Kidney (tissue), 14 donors: ENCODE results near the gene GNG11. TPM values are rescaled to one million over a fixed set of nuclear protein-coding genes. Genes with fewer than 3 reads are reported as not detected.

Source experiments
- DNase-seq, 5 donors: peaks; one replicate each; pipeline ENCODE4 v3.0.0-alpha.2; 2013 to 2020
- FAIRE-seq: peaks from 2 replicates; lab custom pipeline; 2012; peaks lifted over from hg19 to GRCh38; lab: Jason Lieb, UNC
- H3K27ac ChIP-seq, 2 donors: one replicate each; pipeline ENCODE4 v1.7.0; 2013; ENCODE audit warnings: low read depth in 2 of 2, low read length in 2 of 2, inconsistent platforms in 1 of 2
- H3K27me3 ChIP-seq: one replicate; pipeline ENCODE4 v1.7.1; 2013; ENCODE audit warnings: low read length, inconsistent platforms; ENCODE audit not compliant: control insufficient read depth, insufficient read depth
- H3K36me3 ChIP-seq, 3 donors: one replicate each; pipeline versions ENCODE4 v1.7.0 to v1.7.1; 2013; ENCODE audit warnings: low read length in 3 of 3, control low read depth in 1 of 3, inconsistent platforms in 1 of 3; ENCODE audit not compliant: insufficient read depth in 3 of 3, control insufficient read depth in 2 of 3
- H3K4me1 ChIP-seq, 3 donors: one replicate each; pipeline versions ENCODE4 v1.7.0 to v1.7.1; 2013; ENCODE audit warnings: low read length in 3 of 3, inconsistent platforms in 1 of 3, low read depth in 1 of 3; ENCODE audit not compliant: control insufficient read depth in 2 of 3, insufficient read depth in 2 of 3
- H3K4me3 ChIP-seq, 3 donors: one replicate each; pipeline versions ENCODE4 v1.7.0 to v1.8.1; 2013; ENCODE audit warnings: low read length in 3 of 3, control low read depth in 1 of 3, inconsistent platforms in 1 of 3
- H3K9ac ChIP-seq, 3 donors: one replicate each; pipeline versions ENCODE4 v1.7.0 to v1.7.1; 2013; ENCODE audit warnings: low read length in 3 of 3, control low read depth in 1 of 3, inconsistent platforms in 1 of 3
- H3K9me3 ChIP-seq, 3 donors: one replicate each; pipeline versions ENCODE4 v1.7.0 to v1.7.1; 2013; ENCODE audit warnings: low read length in 3 of 3, control low read depth in 1 of 3, inconsistent platforms in 1 of 3; ENCODE audit not compliant: control insufficient read depth in 2 of 3, insufficient read depth in 1 of 3
- intact Hi-C: fragments of 100-400 bp; cut with DNase I; formaldehyde crosslinking; loops from one replicate; pipeline ENCODE4 v1.11.1; 2022
- polyA plus RNA-seq: library from polyadenylated mRNA; stranded (reverse); fragments of 350-450 nt; fragmentation: Illumina TruSeq; extraction: RNeasy Lipid Tissue Mini Kit (QIAGEN cat#74804); gene quantifications from one replicate; pipeline ENCODE4 v1.2.3, GENCODE V29; 2014; ENCODE audit warnings: low read depth, low replicate concordance; ENCODE audit not compliant: insufficient read depth
- total RNA-seq: library from RNA; stranded (reverse); fragmentation: NEBNext Ultra II Directional; extraction: Animal tissue kit (Norgen Biotek cat#: 25700); gene quantifications from one replicate; pipeline ENCODE4 v1.2.1, GENCODE V29; 2021
- TF ChIP-seq, protein P1 (sequence below): IDR thresholded peaks from 3 replicates; pipeline ENCODE4 v1.5.1; 2012; ENCODE audit warnings: mild to moderate bottlenecking, moderate library complexity, borderline replicate concordance; ENCODE audit not compliant: insufficient read depth; ENCODE audit errors: extremely low read depth
- donor health status: control.
- donor health status: control.
- donor health status: control.
- donor health status: control.
- donor health status: control.
- donor health status: DM: yes; HTN: yes; CAD: no.
- donor health status: Normal renal cell carcinoma (clear cell type).

The GNG11 gene
- total and polyA plus RNA-seq, 2 donors from 2014 or later = 23.1 to 45.0 TPM

DNA sequence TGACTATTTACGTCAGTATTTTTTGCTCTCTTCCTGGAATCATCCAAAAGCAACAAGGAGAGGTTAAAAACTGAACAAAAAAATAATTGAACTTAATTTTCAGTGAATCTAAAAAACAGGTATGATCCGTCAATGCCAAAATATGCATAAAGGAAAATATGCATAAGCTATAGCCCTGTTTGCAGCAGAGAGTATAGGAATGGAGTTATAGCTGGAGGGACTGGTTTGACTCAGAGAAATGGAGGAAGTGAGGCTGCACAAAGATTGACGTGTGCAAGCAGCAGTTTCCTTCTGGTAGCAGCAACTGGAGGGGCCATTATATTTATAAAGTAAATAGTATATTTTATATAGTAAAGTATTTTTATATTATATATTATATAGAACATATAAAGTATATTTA lies 37.1 kb downstream of the GNG11 start:
- intact Hi-C loops = no loop called here
- Histone ChIP-seq H3K9me3 (no peaks in the 10 kb centered on the region), H3K27ac (no peak overlapping the region), H3K9ac (no peak overlapping the region), H3K4me1 (no peaks in the 10 kb centered on the region), H3K36me3 (no peaks in the 10 kb centered on the region), H3K27me3 (no peaks in the 10 kb centered on the region), H3K4me3 (no peak overlapping the region)
- FAIRE-seq = no peak
- DNase-seq = no peak
- TF ChIP-seq, protein P1, sequence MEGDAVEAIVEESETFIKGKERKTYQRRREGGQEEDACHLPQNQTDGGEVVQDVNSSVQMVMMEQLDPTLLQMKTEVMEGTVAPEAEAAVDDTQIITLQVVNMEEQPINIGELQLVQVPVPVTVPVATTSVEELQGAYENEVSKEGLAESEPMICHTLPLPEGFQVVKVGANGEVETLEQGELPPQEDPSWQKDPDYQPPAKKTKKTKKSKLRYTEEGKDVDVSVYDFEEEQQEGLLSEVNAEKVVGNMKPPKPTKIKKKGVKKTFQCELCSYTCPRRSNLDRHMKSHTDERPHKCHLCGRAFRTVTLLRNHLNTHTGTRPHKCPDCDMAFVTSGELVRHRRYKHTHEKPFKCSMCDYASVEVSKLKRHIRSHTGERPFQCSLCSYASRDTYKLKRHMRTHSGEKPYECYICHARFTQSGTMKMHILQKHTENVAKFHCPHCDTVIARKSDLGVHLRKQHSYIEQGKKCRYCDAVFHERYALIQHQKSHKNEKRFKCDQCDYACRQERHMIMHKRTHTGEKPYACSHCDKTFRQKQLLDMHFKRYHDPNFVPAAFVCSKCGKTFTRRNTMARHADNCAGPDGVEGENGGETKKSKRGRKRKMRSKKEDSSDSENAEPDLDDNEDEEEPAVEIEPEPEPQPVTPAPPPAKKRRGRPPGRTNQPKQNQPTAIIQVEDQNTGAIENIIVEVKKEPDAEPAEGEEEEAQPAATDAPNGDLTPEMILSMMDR = no peak

DNA sequence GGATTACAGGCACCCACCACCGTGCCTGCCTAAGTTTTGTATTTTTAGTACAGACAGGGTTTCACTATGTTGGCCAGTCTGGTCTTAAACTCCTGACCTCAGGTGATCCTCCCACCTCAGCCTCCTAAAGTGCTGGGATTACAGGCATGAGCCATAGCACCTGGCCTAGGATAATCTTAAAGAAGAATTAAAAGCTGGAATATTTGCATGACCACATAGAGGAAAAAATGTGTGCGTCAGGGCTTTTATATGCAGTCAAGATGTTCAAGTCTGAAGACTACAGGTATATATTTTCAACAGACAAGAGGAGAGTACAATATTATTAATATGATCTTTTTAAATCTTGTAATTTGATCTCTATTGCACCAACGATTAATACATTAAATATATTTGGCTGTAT lies 39.5 kb downstream of the GNG11 start:
- H3K36me3 ChIP-seq = no peaks in the 10 kb centered on the region
- H3K9me3 ChIP-seq = no peaks in the 10 kb centered on the region
- H3K27ac ChIP-seq = no peak overlapping the region
- TF ChIP-seq, protein P1 = no peak
- no peak overlapping the region for H3K4me3 ChIP-seq
- no peak for FAIRE-seq
- no peak for DNase-seq
- H3K9ac ChIP-seq = no peak overlapping the region
- H3K27me3 ChIP-seq = no peaks in the 10 kb centered on the region
- no peaks in the 10 kb centered on the region for H3K4me1 ChIP-seq
- intact Hi-C loops = no loop called here

DNA sequence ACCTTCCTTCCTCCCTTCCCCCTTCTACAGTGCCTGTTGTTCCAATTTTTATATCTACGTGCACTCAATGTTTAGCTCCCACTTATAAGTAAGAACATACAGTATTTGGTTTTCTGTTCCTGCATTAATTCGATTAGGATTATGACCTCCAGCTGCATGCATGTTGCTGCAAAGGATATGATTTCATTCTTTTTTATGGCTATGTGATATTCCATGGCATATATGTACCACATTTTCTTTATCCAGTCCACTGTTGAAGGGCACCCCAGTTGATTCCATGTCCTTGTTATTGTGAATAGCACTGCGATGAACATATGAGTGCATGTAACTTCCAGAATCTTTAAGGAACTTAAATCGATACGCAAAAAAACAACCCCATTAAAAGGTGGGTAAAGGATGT lies 42.7 kb downstream of the GNG11 start:
- intact Hi-C loops = no loop called here
- no peaks in the 10 kb centered on the region for H3K4me1 ChIP-seq
- no peaks in the 10 kb centered on the region for H3K9me3 ChIP-seq
- no peaks in the 10 kb centered on the region for H3K36me3 ChIP-seq
- FAIRE-seq (no peak), DNase-seq (no peak)
- no peak overlapping the region for H3K9ac ChIP-seq
- H3K4me3 ChIP-seq = no peak overlapping the region
- TF ChIP-seq, protein P1 = no peak
- H3K27ac ChIP-seq = no peak overlapping the region
- H3K27me3 ChIP-seq = no peaks in the 10 kb centered on the region

DNA sequence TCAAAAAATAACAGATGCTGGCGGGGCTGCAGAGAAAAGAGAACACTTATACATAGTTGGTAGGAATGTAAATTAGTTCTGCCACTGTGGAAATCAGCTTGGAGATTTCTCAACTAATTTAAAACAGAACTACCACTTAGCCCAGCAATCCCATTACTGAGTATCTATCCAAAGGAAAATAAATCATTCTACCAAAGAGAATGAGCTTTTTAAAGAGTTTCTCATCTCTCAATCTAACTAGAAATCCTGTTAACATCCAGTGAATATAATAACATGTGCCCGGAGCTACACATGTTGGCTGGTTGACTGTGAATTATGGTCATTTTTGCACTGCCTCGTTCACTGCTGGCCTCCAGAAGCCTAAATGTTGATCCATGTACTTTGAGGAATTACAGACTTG lies 43.3 kb downstream of the GNG11 start:
- Histone ChIP-seq H3K9ac (no peak overlapping the region), H3K4me3 (no peak overlapping the region), H3K27me3 (no peaks in the 10 kb centered on the region), H3K4me1 (no peaks in the 10 kb centered on the region), H3K36me3 (no peaks in the 10 kb centered on the region), H3K27ac (no peak overlapping the region), H3K9me3 (no peaks in the 10 kb centered on the region)
- DNase-seq (no peak), FAIRE-seq (no peak)
- TF ChIP-seq, protein P1 = no peak
- intact Hi-C loops = no loop called here
